ENCODE data around the gene ADCY7.
A peak's percentile ranks its signal among the peaks of the same experiment; 100 is the strongest.

ADCY7 gene

GRCh38 chr16:50267151-50267631, 840 bp downstream of the ADCY7 start:
- H3K9me2 ChIP-seq (replicated peaks; ENCODE audit: insufficient read depth, low read length), result no peaks in the 10 kb centered on the region
- no peak overlapping the region for H3K27ac ChIP-seq (ENCODE audit: low read length)
- H3K9me3 ChIP-seq (replicated peaks; ENCODE audit: insufficient read depth, low read length), result no peaks in the 10 kb centered on the region
- H3K9ac ChIP-seq (ENCODE audit: low read length), result peak overlapping the region; percentile 66; the same call in 1 of the 2 replicates
- H3K79me2 ChIP-seq (ENCODE audit: low read length), result peaks cover 17% of the 10 kb centered on the region; the same call in 1 of the 2 replicates
- H3K4me2 ChIP-seq (ENCODE audit: low read depth, low read length), result peak overlapping the region; percentile 89
- H3K27me3 ChIP-seq (replicated peaks; ENCODE audit: insufficient read depth, low read length), result no peaks in the 10 kb centered on the region
- no peaks in the 10 kb centered on the region for H3F3A ChIP-seq (ENCODE audit: insufficient read depth, low read length)
- no peak for TF ChIP-seq CTCF (IDR thresholded peaks at IDR 0.05; ENCODE audit: low read length)
- TF ChIP-seq EZH2 (optimal IDR thresholded peaks at IDR 0.05; ENCODE audit: low read depth, low read length), result no peak
- TF ChIP-seq EZH2phosphoT487 (IDR thresholded peaks at IDR 0.05; ENCODE audit: low read length), result no peak
- H2AFZ ChIP-seq (ENCODE audit: low read length), result peak overlapping the region; percentile 77; the same call in 1 of the 2 replicates
- no peaks in the 10 kb centered on the region for H3K36me3 ChIP-seq (replicated peaks; ENCODE audit: insufficient read depth, low read length)
- peak overlapping the region; percentile 73 for H3K4me3 ChIP-seq (ENCODE audit: low read length)
- H4K20me1 ChIP-seq (ENCODE audit: insufficient read depth, low read length), result no peaks in the 10 kb centered on the region
- no peak for DNase-seq
- H3K4me1 ChIP-seq (ENCODE audit: low read length), result peaks cover 15% of the 10 kb centered on the region

- DNase-seq, result no peak
- Histone ChIP-seq H3K79me2 (ENCODE audit: low read length) (peaks cover 17% of the 10 kb centered on the region; the same call in 1 of the 2 replicates), H3K36me3 (replicated peaks; ENCODE audit: insufficient read depth, low read length) (no peaks in the 10 kb centered on the region), H3K27ac (ENCODE audit: low read length) (no peak overlapping the region), H3K4me3 (ENCODE audit: low read length) (no peak overlapping the region), H3K4me1 (ENCODE audit: low read length) (peaks cover 15% of the 10 kb centered on the region), H2AFZ (ENCODE audit: low read length) (no peak overlapping the region), H4K20me1 (ENCODE audit: insufficient read depth, low read length) (no peaks in the 10 kb centered on the region), H3K4me2 (ENCODE audit: low read depth, low read length) (0 out of 2 replicates have a peak overlapping the region, but pooled peaks have one; percentile 89), H3F3A (ENCODE audit: insufficient read depth, low read length) (no peaks in the 10 kb centered on the region), H3K9me3 (replicated peaks; ENCODE audit: insufficient read depth, low read length) (no peaks in the 10 kb centered on the region), H3K9ac (ENCODE audit: low read length) (no peak overlapping the region), H3K9me2 (replicated peaks; ENCODE audit: insufficient read depth, low read length) (no peaks in the 10 kb centered on the region), H3K27me3 (replicated peaks; ENCODE audit: insufficient read depth, low read length) (no peaks in the 10 kb centered on the region)
- no peak for TF ChIP-seq EZH2 (optimal IDR thresholded peaks at IDR 0.05; ENCODE audit: low read depth, low read length)
- no peak for TF ChIP-seq EZH2phosphoT487 (IDR thresholded peaks at IDR 0.05; ENCODE audit: low read length)
- no peak for TF ChIP-seq CTCF (IDR thresholded peaks at IDR 0.05; ENCODE audit: low read length)
Measured at GRCh38 chr16:50267651-50268050, 1.3 kb downstream of the ADCY7 start.

- Histone ChIP-seq H3K27ac (ENCODE audit: low read length) (no peak overlapping the region), H2AFZ (ENCODE audit: low read length) (no peak overlapping the region), H3K9me2 (replicated peaks; ENCODE audit: insufficient read depth, low read length) (no peaks in the 10 kb centered on the region), H3K4me2 (ENCODE audit: low read depth, low read length) (no peak overlapping the region), H3F3A (ENCODE audit: insufficient read depth, low read length) (no peaks in the 10 kb centered on the region), H3K36me3 (replicated peaks; ENCODE audit: insufficient read depth, low read length) (no peaks in the 10 kb centered on the region), H3K4me1 (ENCODE audit: low read length) (peaks cover 18% of the 10 kb centered on the region), H3K79me2 (ENCODE audit: low read length) (peaks cover 22% of the 10 kb centered on the region), H3K27me3 (replicated peaks; ENCODE audit: insufficient read depth, low read length) (no peaks in the 10 kb centered on the region), H4K20me1 (ENCODE audit: insufficient read depth, low read length) (no peaks in the 10 kb centered on the region), H3K9ac (ENCODE audit: low read length) (no peak overlapping the region), H3K4me3 (ENCODE audit: low read length) (no peak overlapping the region), H3K9me3 (replicated peaks; ENCODE audit: insufficient read depth, low read length) (no peaks in the 10 kb centered on the region)
- no peak for TF ChIP-seq EZH2 (optimal IDR thresholded peaks at IDR 0.05; ENCODE audit: low read depth, low read length)
- TF ChIP-seq EZH2phosphoT487 (IDR thresholded peaks at IDR 0.05; ENCODE audit: low read length), result no peak
- no peak for TF ChIP-seq CTCF (IDR thresholded peaks at IDR 0.05; ENCODE audit: low read length)
- no peak for DNase-seq
Measured at GRCh38 chr16:50268352-50268751, 2.0 kb downstream of the ADCY7 start.

All from MM.1S (cell line).